Endothelial cell of hepatic sinusoid (primary cell): Measurements from ENCODE around the gene OFD1.

Experiments
- in situ Hi-C: cut with HindIII; loops from 2 replicates; pipeline ENCODE4 v1.10.0; 2017; ENCODE audit warnings: low sequenced_read_pairs

The OFD1 gene

GRCh38 chrX:13752141-13752540 lies 17.6 kb downstream of the OFD1 start:
- in situ Hi-C loops: no loop called here

DNA sequence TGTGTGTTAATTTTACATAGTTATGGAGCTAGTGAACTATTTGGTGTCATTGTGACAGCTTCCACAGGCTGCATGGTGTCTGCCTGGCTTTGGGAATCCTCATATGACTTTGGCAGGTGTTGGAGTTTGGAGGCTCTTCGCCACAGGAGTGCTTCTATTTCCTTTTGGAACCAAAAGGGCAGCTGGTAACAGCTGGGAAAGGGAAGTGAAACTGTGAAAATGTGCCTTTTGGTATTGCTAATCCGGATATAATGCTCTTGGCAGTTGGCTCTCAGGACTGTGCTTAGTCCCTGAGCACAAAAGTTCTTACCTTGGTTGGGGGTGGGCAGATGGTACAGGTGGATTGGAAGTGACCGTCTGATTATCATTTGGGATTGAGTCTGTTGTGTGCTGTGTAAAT lies 18.1 kb downstream of the OFD1 start:
- in situ Hi-C loops: no loop called here

- in situ Hi-C loops: no loop called here
Observed at GRCh38 chrX:13754765-13755164, 20.2 kb downstream of the OFD1 start.

- in situ Hi-C loops: no loop called here
Observed at GRCh38 chrX:13755254-13755653, 20.7 kb downstream of the OFD1 start.

DNA sequence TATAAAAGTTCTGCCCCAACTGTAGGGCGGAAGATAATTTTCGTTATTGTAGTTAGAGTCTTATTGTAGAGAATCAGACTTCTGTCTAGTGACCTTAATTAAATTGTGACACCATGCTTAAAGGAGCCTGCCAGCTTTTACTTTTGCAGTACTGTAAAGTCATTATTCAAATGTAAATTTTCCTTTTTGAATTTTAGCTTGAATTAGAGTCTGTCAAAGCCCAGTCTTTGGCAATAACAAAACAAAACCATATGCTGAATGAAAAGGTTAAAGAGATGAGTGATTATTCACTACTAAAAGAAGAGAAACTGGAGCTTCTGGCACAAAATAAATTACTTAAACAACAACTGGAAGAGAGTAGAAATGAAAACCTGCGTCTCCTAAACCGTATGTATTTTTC lies 21.8 kb downstream of the OFD1 start:
- in situ Hi-C loops: no loop called here

GRCh38 chrX:13759152-13759718 lies 24.7 kb downstream of the OFD1 start:
- in situ Hi-C loops: no loop called here

DNA sequence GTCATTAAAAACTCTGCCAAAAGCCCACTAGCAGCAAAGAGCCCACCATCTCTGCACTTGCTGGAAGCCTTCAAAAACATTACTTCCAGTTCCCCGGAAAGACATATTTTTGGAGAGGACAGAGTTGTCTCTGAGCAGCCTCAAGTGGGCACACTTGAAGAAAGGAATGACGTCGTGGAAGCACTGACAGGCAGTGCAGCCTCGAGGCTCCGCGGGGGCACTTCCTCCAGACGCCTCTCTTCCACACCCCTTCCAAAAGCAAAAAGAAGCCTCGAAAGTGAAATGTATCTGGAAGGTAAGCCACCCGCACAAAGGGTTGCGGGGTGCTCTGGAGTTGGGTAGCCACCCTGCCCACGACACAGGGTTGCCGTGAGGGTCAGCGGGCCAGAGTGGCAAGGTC lies 25.9 kb downstream of the OFD1 start:
- in situ Hi-C loops: no loop called here

DNA sequence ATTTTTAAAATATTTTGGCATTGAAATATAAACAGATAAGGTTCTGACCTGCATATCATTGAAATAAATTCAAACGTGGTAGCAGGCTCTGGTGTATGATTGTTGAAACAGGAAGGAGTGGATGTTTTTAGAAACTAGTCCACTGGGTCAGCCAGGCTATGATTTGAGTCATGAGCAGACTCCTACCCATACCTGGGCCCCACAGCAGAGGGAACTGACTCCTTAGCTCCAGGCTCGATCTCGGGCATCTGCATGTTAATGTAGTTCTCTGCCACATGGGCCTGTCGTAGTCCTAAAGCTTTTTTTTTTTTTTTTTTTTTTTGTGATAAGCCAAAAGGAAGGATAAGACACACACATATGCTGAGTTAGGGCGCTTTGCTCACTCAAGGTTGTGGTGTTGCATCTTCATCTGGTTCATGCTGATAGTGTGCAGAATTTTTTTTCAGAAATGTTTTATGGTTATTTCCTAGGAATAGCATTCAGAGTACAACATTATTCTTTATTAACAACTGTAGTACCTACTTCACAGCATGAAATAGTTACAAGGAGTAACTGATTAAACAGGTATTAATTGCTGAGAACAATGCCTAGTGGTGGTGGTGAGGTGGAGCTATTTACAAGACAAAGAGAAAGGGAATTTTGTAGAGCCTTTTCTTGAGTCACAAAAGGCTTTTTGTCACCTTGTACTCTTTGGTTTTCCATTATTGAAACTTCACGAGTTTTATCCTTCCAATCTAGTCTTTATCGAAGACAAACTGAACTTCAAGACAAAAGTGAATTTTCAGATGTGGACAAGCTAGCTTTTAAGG lies 27.3 kb downstream of the OFD1 start:
- in situ Hi-C loops: no loop called here

DNA sequence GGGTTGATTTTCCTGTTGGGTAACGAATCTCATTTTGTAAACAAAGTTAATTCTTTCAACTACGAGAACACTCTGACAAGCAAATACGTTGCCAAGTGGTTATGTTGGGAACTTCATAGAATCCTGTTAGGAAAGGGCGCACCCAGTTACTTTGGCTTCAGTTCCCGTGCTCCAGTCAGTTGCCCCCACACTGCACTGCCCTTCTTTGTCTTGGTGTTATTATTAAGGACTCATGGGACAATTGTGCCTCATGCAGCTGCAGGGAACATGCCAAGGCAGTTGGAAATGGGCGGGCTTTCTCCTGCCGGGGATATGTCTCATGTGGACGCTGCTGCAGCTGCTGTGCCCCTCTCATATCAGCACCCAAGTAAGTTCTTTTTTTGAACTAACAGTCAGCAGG lies 28.9 kb downstream of the OFD1 start:
- in situ Hi-C loops: no loop called here

DNA sequence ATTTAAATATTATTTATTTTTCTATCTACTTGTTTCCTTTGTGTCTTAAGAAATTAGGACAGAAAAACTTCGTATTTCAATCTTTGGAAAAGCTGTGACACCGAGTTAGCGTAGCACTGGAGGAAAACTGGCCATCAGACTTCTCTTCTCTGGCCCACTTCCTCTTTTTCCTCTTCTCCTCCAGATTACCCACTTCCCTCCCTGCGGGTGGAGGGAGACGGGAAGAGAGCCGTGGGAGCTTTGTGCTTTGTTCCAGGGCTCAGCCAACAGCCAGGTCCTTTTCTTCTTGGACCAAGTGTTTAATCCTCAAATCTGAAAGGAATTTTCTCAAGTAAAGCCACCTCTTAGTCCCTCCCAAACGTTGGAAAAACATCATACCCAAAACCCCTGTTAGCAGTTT lies 29.7 kb downstream of the OFD1 start:
- in situ Hi-C loops: no loop called here

DNA sequence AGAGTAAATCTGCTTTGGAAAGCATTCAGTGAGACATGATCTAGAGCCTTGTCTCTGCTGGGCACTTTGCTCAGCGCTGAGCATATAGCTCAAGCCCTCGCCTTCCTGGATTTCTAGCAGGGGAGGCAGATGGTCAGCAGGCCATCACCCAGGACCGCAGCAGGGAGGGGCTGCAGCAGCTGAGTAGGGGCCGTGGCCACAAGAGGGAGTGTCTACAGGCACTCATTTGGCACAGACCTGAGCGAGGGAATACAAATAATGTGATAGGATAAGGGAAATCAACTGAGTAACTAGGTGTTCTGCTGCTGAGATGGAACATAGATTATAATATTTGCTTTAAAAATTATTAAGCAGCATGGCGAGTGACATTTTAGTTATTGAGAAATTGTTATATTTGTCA lies 30.2 kb downstream of the OFD1 start:
- in situ Hi-C loops: no loop called here

DNA sequence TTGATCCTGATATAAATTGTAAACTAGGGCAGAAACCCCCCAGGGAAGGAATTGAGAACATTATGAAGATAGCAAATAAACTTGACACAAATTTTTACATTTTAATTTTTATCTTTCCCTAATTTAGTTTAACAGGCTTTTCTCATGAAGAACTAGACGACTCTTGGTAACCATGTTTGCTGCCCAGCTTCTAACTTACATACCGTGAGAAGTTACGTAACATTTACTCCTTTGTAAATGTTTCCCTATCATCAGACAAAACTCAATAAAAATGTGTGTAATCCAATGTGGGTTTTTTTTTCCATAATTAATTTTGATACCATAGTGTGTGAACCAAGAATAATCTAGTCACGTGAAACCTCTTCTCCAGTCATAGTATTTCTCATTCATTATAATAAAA lies 34.4 kb downstream of the OFD1 start:
- in situ Hi-C loops: no loop called here

DNA sequence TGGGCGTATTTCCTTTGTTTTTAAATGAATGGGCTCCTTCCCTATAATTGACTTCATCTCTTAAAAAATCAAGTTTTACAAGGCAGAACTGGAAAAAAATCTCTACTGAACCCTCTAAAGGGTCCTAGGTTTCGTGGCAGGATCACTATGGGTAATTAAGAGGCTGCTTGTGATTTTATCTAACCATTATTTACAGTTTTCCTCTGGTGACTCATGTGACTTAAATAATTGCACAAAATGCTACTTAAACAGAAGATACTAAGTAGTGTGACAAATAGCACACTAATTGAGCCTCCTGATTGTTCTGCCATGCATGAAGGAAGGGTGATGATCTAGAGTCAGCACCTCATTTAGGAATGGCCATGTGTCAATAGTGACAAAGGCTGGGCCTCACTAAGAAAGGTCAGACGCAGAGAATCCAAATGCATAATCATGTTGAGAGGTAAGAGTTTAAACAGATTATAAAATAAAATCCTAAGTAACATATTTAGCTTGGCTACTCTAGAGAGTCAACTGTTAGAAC lies 35.5 kb downstream of the OFD1 start:
- in situ Hi-C loops: no loop called here

DNA sequence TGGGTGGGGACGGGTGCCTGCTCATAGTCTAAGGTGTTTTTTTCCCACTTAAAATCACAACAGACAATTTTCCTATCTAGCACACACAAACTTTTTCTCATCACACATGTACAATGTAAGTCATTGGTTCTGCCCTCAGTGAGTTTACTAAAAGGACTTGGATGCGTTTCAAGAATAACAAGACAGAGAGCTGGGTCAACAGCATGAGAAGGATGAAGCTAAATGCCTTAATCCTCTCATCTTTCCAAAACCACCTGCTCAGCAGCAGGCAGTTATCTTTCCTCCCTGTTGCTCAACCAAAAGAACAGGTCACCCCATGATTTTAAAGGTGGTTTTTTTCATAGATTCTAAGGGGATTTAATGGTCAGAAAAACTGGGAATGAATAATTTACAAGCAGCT lies 40.1 kb downstream of the OFD1 start:
- in situ Hi-C loops: loop anchor here (5.0 kb wide), 1 partner anchor 78 kb away; no protein-coding TSS in a partner anchor

DNA sequence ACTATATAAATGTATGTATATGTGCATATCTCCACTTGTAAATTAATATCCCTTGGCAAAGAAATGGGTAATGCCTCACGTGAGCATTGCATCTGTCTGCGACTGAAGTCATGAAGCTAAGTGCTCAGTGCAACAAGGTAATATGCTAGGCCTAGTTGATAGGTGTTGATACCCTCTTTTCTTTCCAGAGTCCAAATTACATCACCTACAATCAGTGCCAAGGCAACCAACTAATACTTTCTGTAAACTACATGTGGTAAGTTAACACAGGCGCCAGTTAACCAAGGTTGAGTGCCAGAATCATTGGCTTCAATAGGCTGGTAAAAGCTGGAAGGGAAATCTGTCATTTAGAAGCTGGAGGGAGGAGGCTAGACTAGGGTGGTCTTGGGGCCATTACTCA lies 41.3 kb downstream of the OFD1 start:
- in situ Hi-C loops: loop anchor here (5.0 kb wide), 1 partner anchor 76 kb away; no protein-coding TSS in a partner anchor

DNA sequence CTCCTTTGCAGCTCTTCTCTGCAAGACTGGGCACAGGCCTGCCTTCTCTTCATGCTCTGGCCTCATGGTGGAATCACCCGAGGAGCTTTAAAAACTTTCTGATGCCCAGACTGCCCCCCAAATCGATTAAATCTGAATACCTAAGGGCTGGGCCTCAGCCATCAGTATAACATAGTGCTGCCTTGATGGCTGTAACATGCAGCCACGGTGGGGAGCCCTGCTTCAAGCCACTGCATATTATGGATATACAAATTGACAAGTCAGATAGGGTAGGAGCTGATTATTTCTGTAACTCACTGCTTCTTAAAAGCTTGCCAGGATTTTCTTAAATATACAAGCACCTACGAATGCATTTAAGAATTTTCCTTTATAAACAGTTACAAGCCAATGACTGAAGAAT lies 41.8 kb downstream of the OFD1 start:
- in situ Hi-C loops: loop anchor here (5.0 kb wide), 1 partner anchor 76 kb away; no protein-coding TSS in a partner anchor

- in situ Hi-C loops: loop anchor here (5.0 kb wide), 1 partner anchor 73 kb away; no protein-coding TSS in a partner anchor
Observed at GRCh38 chrX:13778916-13779315, 44.4 kb downstream of the OFD1 start.

DNA sequence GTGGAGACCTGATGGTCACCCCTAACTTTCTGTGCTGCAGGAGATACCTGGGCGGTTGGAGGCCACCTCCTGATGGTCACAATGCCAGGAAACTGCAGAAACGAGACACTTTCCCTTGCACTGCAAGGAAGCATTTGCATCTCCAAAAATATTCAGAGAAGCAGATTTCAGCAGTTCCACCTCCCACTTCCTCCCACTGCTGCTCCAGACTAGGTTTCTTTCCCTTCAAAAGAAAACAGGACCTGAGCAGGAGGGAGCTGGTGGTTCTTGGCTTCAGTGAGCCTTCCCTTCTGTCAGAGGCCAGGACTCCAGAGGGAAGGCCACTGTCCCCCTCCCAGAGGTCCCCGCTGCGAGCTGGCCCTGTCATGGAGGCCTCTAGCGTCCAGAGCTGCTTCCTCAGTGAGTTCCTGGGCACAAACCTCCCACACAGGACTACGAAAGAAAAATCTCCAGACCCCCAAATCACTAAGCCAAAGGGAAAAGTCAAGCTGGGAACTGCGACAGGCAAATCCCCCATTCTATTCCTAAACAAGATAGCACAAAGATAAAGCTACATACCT lies 46.4 kb downstream of the OFD1 start:
- in situ Hi-C loops: no loop called here

GRCh38 chrX:13786048-13786447 lies 51.5 kb downstream of the OFD1 start:
- in situ Hi-C loops: no loop called here

GRCh38 chrX:13790206-13791131 lies 55.9 kb downstream of the OFD1 start:
- in situ Hi-C loops: no loop called here

DNA sequence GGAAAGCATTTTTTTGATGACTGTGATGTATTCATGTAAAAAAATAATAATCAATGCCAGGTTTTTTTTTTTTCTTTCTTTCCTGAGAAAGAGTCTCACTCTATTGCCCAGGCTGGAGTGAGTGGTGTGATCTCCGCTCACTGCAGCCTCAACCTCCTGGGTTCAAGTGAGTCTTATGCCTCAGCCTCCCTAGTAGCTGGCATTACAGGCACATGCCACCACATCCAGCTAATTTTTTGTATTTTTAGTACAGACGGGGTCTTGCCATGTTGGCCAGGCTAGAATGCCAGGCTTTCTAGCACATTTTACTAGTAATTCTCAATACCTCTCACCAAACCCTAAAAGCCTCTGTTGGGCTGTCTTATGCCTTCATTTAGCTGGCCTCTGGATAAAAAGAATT lies 56.6 kb downstream of the OFD1 start:
- in situ Hi-C loops: no loop called here
